HepG2 (cell line): Measurements from ENCODE around the gene HEY2. TPM values are rescaled to one million over a fixed set of nuclear protein-coding genes. Genes with fewer than 3 reads are reported as not detected.

Experiments
- ATAC-seq: fragments of 200-7000 bp; cut with Tn5 transposase; 3 replicates; pipeline ENCODE4 v1.9.1; 2020; ENCODE audit warnings: mild to moderate bottlenecking, moderate library complexity
- BruUV-seq: library from RNA; stranded (reverse); fragments of 400-500 nt; replicated peaks from 2 replicates; lab custom pipeline; 2021; lab: Mats Ljungman, UMichigan
- CTCF ChIA-PET: fragments of 300-600 bp; formaldehyde crosslinking; extraction: SDS; loops from one replicate; lab custom pipeline; 2021; ENCODE audit warnings: low total read pairs, inconsistent platforms, low intra/inter-chr PET ratio; lab: Yijun Ruan, JAX
- POLR2A ChIA-PET: fragments of 350-600 bp; sonication (Branson Sonifier 250); formaldehyde crosslinking; loops from one replicate; lab custom pipeline; 2020; ENCODE audit warnings: antibody characterized with exemption, inconsistent platforms; lab: Yijun Ruan, JAX
- DNase-seq: peaks from one replicate; pipeline ENCODE4 v3.0.0-alpha.2; 2015; ENCODE audit warnings: low spot score
- FAIRE-seq: peaks from 3 replicates; lab custom pipeline; 2011; peaks lifted over from hg19 to GRCh38; lab: Jason Lieb, UNC
- H2AFZ ChIP-seq: one replicate; pipeline ENCODE4 v1.6.1; 2011; ENCODE audit warnings: low read length, inconsistent platforms
- H3K27ac ChIP-seq: fragments of 300-600 bp; 3 replicates; pipeline ENCODE4 v1.8.0; 2011; ENCODE audit warnings: mixed run types, mild to moderate bottlenecking, mixed read lengths, low read length, inconsistent platforms; ENCODE audit not compliant: insufficient read depth; ENCODE audit errors: extremely low read length
- H3K27me3 ChIP-seq, 2 experiments: fragments of 200-600 bp in 1 of 2; 2 replicates in 1 of 2; 3 replicates in 1 of 2; pipeline versions ENCODE4 v1.6.0 to v1.8.0; 2011; ENCODE audit warnings: low read length in 2 of 2, mild to moderate bottlenecking in 2 of 2, moderate library complexity in 2 of 2, inconsistent platforms in 1 of 2; ENCODE audit not compliant: insufficient read depth in 2 of 2, control insufficient read depth in 1 of 2
- H3K36me3 ChIP-seq, 2 experiments: fragments of 200-600 bp in 1 of 2; replicated peaks in 1 of 2; 2 replicates in 1 of 2; 3 replicates in 1 of 2; pipeline versions ENCODE4 v1.5.1 to v1.8.0; 2011; ENCODE audit warnings: low read length in 2 of 2, inconsistent platforms in 1 of 2; ENCODE audit not compliant: insufficient read depth in 2 of 2, control insufficient read depth in 1 of 2
- H3K4me1 ChIP-seq: 2 replicates; pipeline ENCODE4 v1.5.1; 2012; ENCODE audit warnings: low read length, inconsistent platforms; ENCODE audit not compliant: insufficient read depth
- H3K4me2 ChIP-seq: 2 replicates; pipeline ENCODE4 v1.6.0; 2011; ENCODE audit warnings: low read depth, low read length, inconsistent platforms
- H3K4me3 ChIP-seq, 3 experiments: fragments of 200-600 bp in 1 of 3; sonication (generic), shearing (Covaris generic) in 1 of 3; replicated peaks in 1 of 3; 2 replicates each; pipeline ENCODE4 v1.5.1; 2011 to 2016; ENCODE audit warnings: low read length in 3 of 3, inconsistent platforms in 2 of 3, low read depth in 2 of 3, mild to moderate bottlenecking in 2 of 3, control low read depth in 1 of 3, mixed read lengths in 1 of 3; ENCODE audit not compliant: insufficient read depth in 1 of 3
- H3K79me2 ChIP-seq: one replicate; pipeline ENCODE4 v1.6.1; 2011; ENCODE audit warnings: low read length, inconsistent platforms; ENCODE audit not compliant: insufficient read depth
- H3K9ac ChIP-seq: 2 replicates; pipeline ENCODE4 v1.6.0; 2011; ENCODE audit warnings: mild to moderate bottlenecking, low read depth, low read length, inconsistent platforms; ENCODE audit not compliant: insufficient read depth
- H3K9me3 ChIP-seq: 2 replicates; pipeline ENCODE4 v1.5.1; 2012; ENCODE audit warnings: mild to moderate bottlenecking, low read length
- H4K20me1 ChIP-seq: 2 replicates; pipeline ENCODE4 v1.6.0; 2011; ENCODE audit warnings: inconsistent platforms, mild to moderate bottlenecking, low read length, moderate library complexity; ENCODE audit not compliant: insufficient read depth
- GPBP1L1 ChIP-seq: sonication (generic); formaldehyde crosslinking; IDR thresholded peaks from 2 replicates; pipeline ENCODE4 v1.5.0; 2020; ENCODE audit warnings: mild to moderate bottlenecking, missing genetic modification reagents
- HES4 ChIP-seq: sonication (generic); formaldehyde crosslinking; IDR thresholded peaks from 2 replicates; pipeline ENCODE4 v1.9.0; 2021; ENCODE audit warnings: mild to moderate bottlenecking, missing genetic modification reagents, borderline replicate concordance
- KDM6A ChIP-seq: IDR thresholded peaks from 2 replicates; pipeline ENCODE4 v1.6.1; 2016; ENCODE audit warnings: low read depth
- MYNN ChIP-seq: sonication (generic); formaldehyde crosslinking; IDR thresholded peaks from 2 replicates; pipeline ENCODE4 v1.4.0; 2020; ENCODE audit warnings: mild to moderate bottlenecking, low read depth, missing genetic modification reagents
- NCOR1 ChIP-seq: fragments of 200-600 bp; sonication (generic); IDR thresholded peaks from 2 replicates; pipeline ENCODE4 v1.7.0; 2017; ENCODE audit warnings: antibody characterized with exemption, low read length, borderline replicate concordance
- PPARG ChIP-seq: conservative IDR thresholded peaks from 2 replicates; pipeline ENCODE4 v1.6.1; 2016; ENCODE audit warnings: missing biosample characterization, missing genetic modification reagents
- REL ChIP-seq: sonication (generic); formaldehyde crosslinking; conservative IDR thresholded peaks from 2 replicates; pipeline ENCODE4 v1.8.0; 2022; ENCODE audit warnings: mild to moderate bottlenecking, missing genetic modification reagents, moderate library complexity
- RERE ChIP-seq: IDR thresholded peaks from 2 replicates; pipeline ENCODE4 v1.6.1; 2016; ENCODE audit warnings: low read depth, missing genetic modification reagents, missing compliant biosample characterization
- ZMYM4 ChIP-seq: sonication (generic); formaldehyde crosslinking; IDR thresholded peaks from 2 replicates; pipeline ENCODE4 v1.8.1; 2023; ENCODE audit warnings: mild to moderate bottlenecking, missing genetic modification reagents
- ZNF225 ChIP-seq: sonication (generic); formaldehyde crosslinking; IDR thresholded peaks from 2 replicates; pipeline ENCODE4 v1.4.0; 2020; ENCODE audit warnings: mild to moderate bottlenecking, missing genetic modification reagents
- ZNF24 ChIP-seq: fragments of 450-650 bp; IDR thresholded peaks from 2 replicates; pipeline ENCODE4 v1.6.1; 2017; ENCODE audit warnings: antibody characterized with exemption, mild to moderate bottlenecking
- ZNF558 ChIP-seq: sonication (generic); formaldehyde crosslinking; IDR thresholded peaks from 2 replicates; pipeline ENCODE4 v1.9.0; 2022; ENCODE audit warnings: mild to moderate bottlenecking, missing genetic modification reagents, borderline replicate concordance
- ZNF562 ChIP-seq: sonication (generic); formaldehyde crosslinking; IDR thresholded peaks from 2 replicates; pipeline ENCODE4 v1.8.0; 2022; ENCODE audit warnings: missing genetic modification reagents, borderline replicate concordance
- ZNF768 ChIP-seq: sonication (generic); formaldehyde crosslinking; IDR thresholded peaks from 2 replicates; pipeline ENCODE4 v1.4.0; 2020; ENCODE audit warnings: missing genetic modification reagents
- ZSCAN5A ChIP-seq: sonication (generic); formaldehyde crosslinking; IDR thresholded peaks from 2 replicates; pipeline ENCODE4 v1.8.0; 2022; ENCODE audit warnings: mild to moderate bottlenecking, missing genetic modification reagents, borderline replicate concordance
- WGBS: methylation state at CpG from one replicate; pipeline ENCODE4 v1.1.6; 2017; ENCODE audit warnings: low lambda C conversion rate; 5-methylcytosine and 5-hydroxymethylcytosine counted together
- in situ Hi-C: cut with HindIII; loops from 2 replicates; pipeline ENCODE4 v1.10.0; 2017; ENCODE audit warnings: low pct_unique_long_range_greater_than_20kb; ENCODE audit not compliant: extremely low pct_ligation_motif_present
- intact Hi-C: fragments of 100-400 bp; cut with micrococcal nuclease; formaldehyde crosslinking; loops from one replicate; pipeline ENCODE4 v1.10.0; 2022; ENCODE audit not compliant: unreplicated experiment
- polyA plus RNA-seq, 8 experiments: library from polyadenylated mRNA; depleted of rRNA in 3 of 8; stranded (reverse) in 7 of 8; unstranded in 1 of 8; fragments of >200 nt; fragmentation: Illumina TruSeq in 4 of 8; extraction: Trizol in 4 of 8; gene quantifications; 2 replicates each; pipeline versions ENCODE4 v1.2.1 to v1.2.3, GENCODE V29; 2011 to 2016; ENCODE audit warnings: low read depth in 4 of 8, missing spikeins in 1 of 8, mixed read lengths in 1 of 8; ENCODE audit not compliant: insufficient read depth in 1 of 8
- total RNA-seq, 5 experiments: library from RNA; depleted of rRNA; stranded (reverse); fragments of >200 nt; fragmentation: Illumina TruSeq; extraction: Trizol; gene quantifications; 2 replicates each; pipeline ENCODE4 v1.2.3, GENCODE V29; 2016; ENCODE audit warnings: low read depth in 1 of 5
- TF ChIP-seq, protein P1 (sequence below): sonication (generic); formaldehyde crosslinking; IDR thresholded peaks from 2 replicates; pipeline ENCODE4 v1.4.0; 2020; ENCODE audit warnings: low read depth, mild to moderate bottlenecking, missing genetic modification reagents

Gene HEY2
- total and polyA plus RNA-seq, 2 of the 13 experiments (the other 11 are each of a cell fraction or from before 2014, with no cell fraction given) = 0.04 TPM

DNA sequence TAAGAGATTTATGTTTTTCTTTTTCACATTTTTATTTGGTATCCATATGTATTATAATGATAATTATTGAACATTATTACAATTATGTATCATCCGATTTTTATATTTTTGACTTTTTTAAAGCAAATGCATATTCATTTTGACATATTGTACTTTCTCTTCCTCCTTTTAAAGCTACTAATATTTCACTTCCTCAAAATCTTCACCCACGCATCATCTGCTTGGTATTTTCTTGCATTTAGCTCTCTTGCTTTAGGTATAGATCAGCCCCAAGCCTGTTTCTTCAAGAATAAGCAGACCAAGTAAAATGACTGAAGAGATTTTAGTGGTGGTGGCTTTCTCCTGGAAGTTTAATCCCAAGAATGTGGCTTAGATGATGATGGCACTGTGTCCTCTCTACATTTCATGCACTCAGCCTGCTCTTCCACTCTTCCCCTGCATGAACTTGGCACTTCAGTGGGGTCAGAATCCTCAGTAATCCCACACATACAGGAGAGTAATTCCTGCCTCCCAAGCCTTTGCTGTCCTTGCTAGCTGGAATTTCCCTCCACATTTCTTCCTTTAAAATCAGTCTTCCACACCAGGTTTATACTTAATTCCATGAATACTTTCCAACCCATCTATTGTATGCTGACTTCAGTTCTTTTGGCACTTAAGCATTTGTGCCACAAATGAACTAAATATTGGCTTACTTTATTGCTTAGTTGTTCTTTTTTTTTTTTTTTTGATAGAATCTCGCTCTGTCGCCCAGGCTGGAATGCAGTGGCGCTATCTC, 49.5 kb downstream of the HEY2 start:
- in situ Hi-C loops (no loop called here), intact Hi-C loops (no loop called here)
- DNase-seq (no peak), FAIRE-seq (no peak), ATAC-seq (no peak)
- 97% methylated on average over 5 of the region's 5 CpGs for WGBS
- POLR2A ChIA-PET = no interaction called here
- no peaks in the 10 kb centered on the region for H3K27me3 ChIP-seq
- H3K27ac ChIP-seq = no peak overlapping the region
- H3K4me3 ChIP-seq = no peak overlapping the region
- H3K4me1 ChIP-seq = peaks cover 12% of the 10 kb centered on the region
- H3K9ac ChIP-seq = no peak overlapping the region
- peaks cover 2 to 4% of the 10 kb centered on the region in 2 experiments; a peak in 3 of 5 replicates for H3K36me3 ChIP-seq
- TF ChIP-seq ZNF225 (no peak), ZMYM4 (CRISPR knock-in tag) (no peak), ZNF558 (no peak), ZNF768 (CRISPR knock-in tag) (no peak), ZNF24 (no peak), HES4 (CRISPR knock-in tag) (no peak), NCOR1 (no peak), REL (CRISPR knock-in tag) (no peak), ZNF562 (CRISPR knock-in tag) (no peak), ZSCAN5A (no peak), GPBP1L1 (CRISPR knock-in tag) (no peak), RERE (CRISPR knock-in tag) (no peak), KDM6A (CRISPR knock-in tag) (no peak), MYNN (no peak), PPARG (CRISPR knock-in tag) (no peak)
- TF ChIP-seq, protein P1, sequence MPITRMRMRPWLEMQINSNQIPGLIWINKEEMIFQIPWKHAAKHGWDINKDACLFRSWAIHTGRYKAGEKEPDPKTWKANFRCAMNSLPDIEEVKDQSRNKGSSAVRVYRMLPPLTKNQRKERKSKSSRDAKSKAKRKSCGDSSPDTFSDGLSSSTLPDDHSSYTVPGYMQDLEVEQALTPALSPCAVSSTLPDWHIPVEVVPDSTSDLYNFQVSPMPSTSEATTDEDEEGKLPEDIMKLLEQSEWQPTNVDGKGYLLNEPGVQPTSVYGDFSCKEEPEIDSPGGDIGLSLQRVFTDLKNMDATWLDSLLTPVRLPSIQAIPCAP (CRISPR knock-in tag) = no peak
- no peak overlapping the region for H3K4me2 ChIP-seq
- H2AFZ ChIP-seq = no peak overlapping the region
- H3K79me2 ChIP-seq = peaks cover 9% of the 10 kb centered on the region
- CTCF ChIA-PET = no interaction called here
- no peaks in the 10 kb centered on the region for H4K20me1 ChIP-seq
- H3K9me3 ChIP-seq = no peaks in the 10 kb centered on the region
- no TSS peak for BruUV-seq
